ENCODE measurements around the gene MZB1. TPM values are rescaled to one million over a fixed set of nuclear protein-coding genes. Genes with fewer than 3 reads are reported as not detected.
"Not testable (repeated sequence)": the region's sequence is repeated elsewhere in the genome, so short reads cannot be mapped to it uniquely, and the experiment has no call there.

Gene MZB1
- total and polyA plus RNA-seq, 2 donors (not counting 1 experiment from before 2014, with no cell fraction given) = 0.17 TPM; not detected in 1

DNA sequence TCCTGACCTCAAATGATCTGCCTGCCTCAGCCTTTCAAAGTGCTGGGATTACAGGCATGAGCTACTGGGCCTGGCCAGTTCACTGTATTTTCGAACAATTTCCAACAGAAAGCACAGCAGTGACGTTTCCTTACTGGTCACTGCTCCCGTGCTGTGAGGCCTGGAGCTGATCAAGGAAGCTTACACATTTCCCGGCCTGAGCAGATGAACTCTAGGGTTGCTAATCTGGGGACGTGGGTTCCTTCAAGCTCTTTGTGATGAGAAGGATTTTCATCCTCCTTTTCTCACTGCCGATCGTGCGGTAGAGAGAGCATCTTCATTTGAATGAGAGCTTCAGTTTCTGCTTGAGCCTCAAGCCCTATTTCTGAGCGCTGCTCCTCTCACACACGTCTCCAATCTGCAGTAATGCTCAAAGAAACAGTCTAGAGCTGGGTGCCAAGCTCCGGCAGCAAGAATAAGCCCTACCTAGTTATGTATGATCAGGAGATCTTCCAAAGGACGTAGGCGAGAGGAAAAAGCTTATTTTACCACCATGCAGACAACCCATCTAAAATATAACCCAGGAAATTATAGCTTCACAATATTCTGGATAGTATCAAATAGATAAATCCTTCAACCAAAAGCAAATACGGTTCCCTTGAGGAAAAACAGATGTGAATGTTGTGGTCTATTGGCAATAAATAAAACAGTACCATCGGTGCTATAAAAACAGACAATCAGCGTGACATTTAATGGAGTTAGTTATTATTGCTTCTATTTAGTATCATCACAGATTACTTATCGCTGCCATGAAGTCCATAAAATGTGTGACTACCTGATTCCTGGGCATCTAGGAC is 21.5 kb upstream of the MZB1 start:
- no peak for DNase-seq (ENCODE audit: low read depth in 2 of 2)
- Histone ChIP-seq H2AFZ (ENCODE audit: low read length) (no peak overlapping the region), H3K4me1 (ENCODE audit: control insufficient read depth, extremely low read depth, insufficient read depth, low read length) (peaks cover 3% of the 10 kb centered on the region)

DNA sequence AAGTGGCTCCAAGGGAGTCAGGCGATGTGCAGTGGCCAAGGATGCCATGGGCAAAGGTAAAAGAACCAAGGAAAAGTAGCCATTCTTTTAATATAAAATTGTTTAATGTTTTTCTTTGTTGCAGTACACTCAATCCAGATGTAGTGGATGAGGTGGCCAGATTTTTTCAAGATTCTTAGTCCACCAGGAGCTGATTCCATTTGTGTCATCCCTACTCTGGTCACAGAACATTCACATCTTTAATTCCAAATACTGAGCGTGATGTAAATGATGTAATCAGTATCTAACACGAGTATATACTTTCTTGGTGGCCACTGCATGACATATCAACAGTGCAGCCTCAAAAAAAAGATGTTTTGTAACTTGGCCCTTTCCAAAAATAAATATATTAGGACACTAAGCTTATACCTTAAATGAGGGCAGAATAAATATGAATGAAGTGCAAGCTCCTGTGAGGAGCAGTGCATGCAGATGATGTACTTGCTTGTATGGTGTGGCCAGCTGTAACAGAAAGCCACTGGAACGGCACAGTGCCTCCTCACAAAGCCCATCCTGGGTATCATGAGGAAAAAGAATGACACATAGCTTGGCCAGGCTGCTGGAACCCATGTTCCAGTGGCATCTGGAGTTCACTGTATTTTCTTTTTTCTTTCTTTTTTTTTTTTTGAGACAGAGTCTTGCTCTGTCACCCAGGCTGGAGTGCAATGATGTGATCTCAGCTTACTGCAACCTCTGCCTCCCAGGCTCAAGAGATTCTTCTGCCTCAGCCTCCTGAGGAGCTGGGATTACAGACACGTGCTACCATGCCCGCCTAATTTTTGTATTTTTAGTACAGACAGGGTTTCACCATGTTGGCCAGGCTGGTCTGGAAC is 20.6 kb upstream of the MZB1 start:
- no peak for TF ChIP-seq CTCF (conservative IDR thresholded peaks at IDR 0.05 in 1 of 2, IDR thresholded peaks at IDR 0.05 in 1 of 2; ENCODE audit: low read depth in 1 of 2, low read length in 2 of 2)
- TF ChIP-seq EZH2 (IDR thresholded peaks at IDR 0.05; ENCODE audit: low read length, missing control alignments) = no peak
- Histone ChIP-seq H3K36me3 (ENCODE audit: control insufficient read depth, insufficient read depth, low read length) (no peaks in the 10 kb centered on the region), H3K27ac (ENCODE audit: insufficient read depth, low read length) (no peak overlapping the region), H3K4me3 (replicated peaks in 1 of 4; ENCODE audit: control extremely low read depth in 1 of 4, insufficient read depth in 1 of 4, low read depth in 3 of 4, low read length in 4 of 4) (no peak overlapping the region), H3K79me2 (ENCODE audit: control insufficient read depth, insufficient read depth, low read length) (no peaks in the 10 kb centered on the region), H4K20me1 (ENCODE audit: control insufficient read depth, extremely low read depth, insufficient read depth, low read length) (no peaks in the 10 kb centered on the region), H3K4me1 (ENCODE audit: control insufficient read depth, extremely low read depth, insufficient read depth, low read length) (peaks cover 2% of the 10 kb centered on the region), H3K9ac (ENCODE audit: insufficient read depth, low read length) (no peak overlapping the region), H3K9me3 (ENCODE audit: control insufficient read depth, insufficient read depth, low read depth, low read length) (no peaks in the 10 kb centered on the region), H2AFZ (ENCODE audit: low read length) (no peak overlapping the region), H3K27me3 (ENCODE audit: control insufficient read depth, insufficient read depth, low read length) (no peaks in the 10 kb centered on the region), H3K4me2 (ENCODE audit: extremely low read depth, insufficient read depth, low read length) (no peak overlapping the region)
- DNase-seq (ENCODE audit: low read depth in 2 of 2) = no peak

More for the DNA sequence above, 21.5 kb upstream of the MZB1 start:
- no peak overlapping the region for H3K9ac ChIP-seq (ENCODE audit: insufficient read depth, low read length)
- H3K36me3 ChIP-seq (ENCODE audit: control insufficient read depth, insufficient read depth, low read length) = no peaks in the 10 kb centered on the region
- H3K4me3 ChIP-seq (replicated peaks in 1 of 4; ENCODE audit: control extremely low read depth in 1 of 4, insufficient read depth in 1 of 4, low read depth in 3 of 4, low read length in 4 of 4) = no peak overlapping the region
- H3K27ac ChIP-seq (ENCODE audit: insufficient read depth, low read length) = no peak overlapping the region
- no peaks in the 10 kb centered on the region for H4K20me1 ChIP-seq (ENCODE audit: control insufficient read depth, extremely low read depth, insufficient read depth, low read length)
- no peaks in the 10 kb centered on the region for H3K9me3 ChIP-seq (ENCODE audit: control insufficient read depth, insufficient read depth, low read depth, low read length)
- H3K79me2 ChIP-seq (ENCODE audit: control insufficient read depth, insufficient read depth, low read length) = no peaks in the 10 kb centered on the region
- no peak overlapping the region for H3K4me2 ChIP-seq (ENCODE audit: extremely low read depth, insufficient read depth, low read length)
- TF ChIP-seq CTCF (conservative IDR thresholded peaks at IDR 0.05 in 1 of 2, IDR thresholded peaks at IDR 0.05 in 1 of 2; ENCODE audit: low read depth in 1 of 2, low read length in 2 of 2) (no peak), EZH2 (IDR thresholded peaks at IDR 0.05; ENCODE audit: low read length, missing control alignments) (no peak)
- no peaks in the 10 kb centered on the region for H3K27me3 ChIP-seq (ENCODE audit: control insufficient read depth, insufficient read depth, low read length)

GRCh38 chr5:139409116-139409515 is 19.4 kb upstream of the MZB1 start:
- not testable (repeated sequence) for H2AFZ ChIP-seq (ENCODE audit: low read length); DNase-seq (ENCODE audit: low read depth in 2 of 2); H3K79me2 ChIP-seq (ENCODE audit: control insufficient read depth, insufficient read depth, low read length); H3K9me3 ChIP-seq (ENCODE audit: control insufficient read depth, insufficient read depth, low read depth, low read length); H3K27ac ChIP-seq (ENCODE audit: insufficient read depth, low read length); H3K4me3 ChIP-seq (replicated peaks in 1 of 4; ENCODE audit: control extremely low read depth in 1 of 4, insufficient read depth in 1 of 4, low read depth in 3 of 4, low read length in 4 of 4); H3K4me2 ChIP-seq (ENCODE audit: extremely low read depth, insufficient read depth, low read length); H3K36me3 ChIP-seq (ENCODE audit: control insufficient read depth, insufficient read depth, low read length); H3K4me1 ChIP-seq (ENCODE audit: control insufficient read depth, extremely low read depth, insufficient read depth, low read length); H3K27me3 ChIP-seq (ENCODE audit: control insufficient read depth, insufficient read depth, low read length); H4K20me1 ChIP-seq (ENCODE audit: control insufficient read depth, extremely low read depth, insufficient read depth, low read length); H3K9ac ChIP-seq (ENCODE audit: insufficient read depth, low read length)

Data from fibroblast of lung (primary cell).